Stimulated activated CD4-positive, alpha-beta T cell treated with anti-CD3 and anti-CD28 coated beads, Interleukin-4, amount 100 ng/mL, for 4 hours (primary cell): ENCODE data around the gene ACKR1.

Source experiments
- DNase-seq, 2 experiments: peaks; one replicate each; pipeline ENCODE4 v3.0.0-alpha.2; 2020

ACKR1 gene

GRCh38 chr1:159187647-159188374 lies 16.9 kb upstream of the ACKR1 start:
- no peak for DNase-seq

GRCh38 chr1:159188375-159188788 lies 16.3 kb upstream of the ACKR1 start:
- DNase-seq = peak in 1 of 2 experiments; percentile 5

GRCh38 chr1:159190441-159190840 lies 14.2 kb upstream of the ACKR1 start:
- DNase-seq = no peak

- DNase-seq = no peak
Measured at GRCh38 chr1:159196543-159196942, 8.1 kb upstream of the ACKR1 start.

- peak; percentile 9 to 43 for DNase-seq
Measured at GRCh38 chr1:159197561-159198557, 6.8 kb upstream of the ACKR1 start.

- no peak for DNase-seq
Measured at GRCh38 chr1:159199901-159200300, 4.8 kb upstream of the ACKR1 start.

- no peak for DNase-seq
Measured at GRCh38 chr1:159200769-159201168, 3.9 kb upstream of the ACKR1 start.

- DNase-seq = no peak
Measured at GRCh38 chr1:159201642-159202041, 3.0 kb upstream of the ACKR1 start.

- no peak for DNase-seq
Measured at GRCh38 chr1:159203610-159204009, 1.1 kb upstream of the ACKR1 start.

- no peak for DNase-seq
Measured at GRCh38 chr1:159205225-159205624, 550 bp downstream of the ACKR1 start.

GRCh38 chr1:159206110-159206509 lies 1.4 kb downstream of the ACKR1 start:
- no peak for DNase-seq

- no peak for DNase-seq
Measured at GRCh38 chr1:159207080-159207479, 2.4 kb downstream of the ACKR1 start.

GRCh38 chr1:159207774-159208173 lies 3.1 kb downstream of the ACKR1 start:
- DNase-seq = no peak

- no peak for DNase-seq
Measured at GRCh38 chr1:159208175-159208825, 3.6 kb downstream of the ACKR1 start.

- no peak for DNase-seq
Measured at GRCh38 chr1:159209061-159209460, 4.4 kb downstream of the ACKR1 start.

GRCh38 chr1:159211331-159212136 lies 6.9 kb downstream of the ACKR1 start:
- DNase-seq = peak; percentile 21 to 45

GRCh38 chr1:159212596-159212995 lies 7.9 kb downstream of the ACKR1 start:
- no peak for DNase-seq

- DNase-seq = peak in 1 of 2 experiments; percentile 23
Measured at GRCh38 chr1:159214149-159214760, 9.6 kb downstream of the ACKR1 start.

- DNase-seq = no peak
Measured at GRCh38 chr1:159218649-159219636, 14.3 kb downstream of the ACKR1 start.

- DNase-seq = no peak
Measured at GRCh38 chr1:159222075-159222865, 17.6 kb downstream of the ACKR1 start.
